Pancreas (tissue), 10 donors: ENCODE measurements around the gene MSI2. TPM values are rescaled to one million over a fixed set of nuclear protein-coding genes. Genes with fewer than 3 reads are reported as not detected.

Experiments used
- ATAC-seq, 4 donors: fragments of 200-7000 bp; cut with Tn5 transposase; one replicate each; pipeline versions ENCODE4 v1.8.0 to v1.9.1; 2020; ENCODE audit warnings: mild to moderate bottlenecking in 4 of 4, moderate library complexity in 4 of 4
- DNase-seq, 6 donors: peaks; one replicate each; pipeline ENCODE4 v3.0.0-alpha.2; 2020
- FAIRE-seq: peaks from 2 replicates; lab custom pipeline; 2012; peaks lifted over from hg19 to GRCh38; lab: Jason Lieb, UNC
- H3K27ac ChIP-seq, 4 donors: fragments of 200-600 bp; sonication (generic); 1 replicate in 3 of 4; 2 replicates in 1 of 4; pipeline versions ENCODE4 v1.5.0 to v1.8.0; 2020
- H3K27me3 ChIP-seq, 4 donors: fragments of 200-600 bp; one replicate each; pipeline ENCODE4 v1.8.0; 2021
- H3K36me3 ChIP-seq, 3 donors: fragments of 200-600 bp; sonication (generic) in 1 of 3; one replicate each; pipeline versions ENCODE4 v1.5.0 to v1.8.0; 2020 to 2021
- H3K4me1 ChIP-seq, 3 donors: fragments of 200-600 bp; one replicate each; pipeline ENCODE4 v1.8.0; 2021
- H3K4me3 ChIP-seq, 4 donors: fragments of 200-600 bp; sonication (generic) in 2 of 4; one replicate each; pipeline versions ENCODE4 v1.5.0 to v1.8.0; 2020 to 2021
- H3K9me3 ChIP-seq, 4 donors: fragments of 200-600 bp; one replicate each; pipeline ENCODE4 v1.8.0; 2021
- CTCF ChIP-seq, 4 donors: fragments of 200-600 bp; sonication (generic) in 3 of 4; IDR thresholded peaks; one replicate each; pipeline versions ENCODE4 v1.5.0 to v1.8.0; 2021; ENCODE audit warnings: antibody characterized with exemption in 4 of 4
- WGBS, 2 donors: extraction: QIAGEN DNeasy Blood & Tissue Kit; methylation state at CpG; one replicate each; pipeline ENCODE4 v1.1.7; 2013; 5-methylcytosine and 5-hydroxymethylcytosine counted together
- intact Hi-C, 3 donors: fragments of 100-400 bp; cut with DNase I; formaldehyde crosslinking; loops; one replicate each; pipeline versions ENCODE4 v1.11.1 to v1.14.2; 2022
- polyA plus RNA-seq, 2 donors: library from polyadenylated mRNA; stranded (reverse); fragments of 200-250 nt; gene quantifications; one replicate each; pipeline ENCODE4 v1.2.3, GENCODE V29; 2013
- total RNA-seq, 6 donors: library from RNA; stranded (reverse); fragmentation: NEBNext Ultra II Directional in 4 of 6; extraction: Animal tissue kit (Norgen Biotek cat#: 25700) in 4 of 6; gene quantifications; one replicate each; pipeline versions ENCODE4 v1.2.1 to v1.2.4, GENCODE V29; 2021 to 2023
- donor health status: healthy with polysubstance abuse.
- donor health status: DM: no; HTN: no; CAD: no; lungs with moderate emphysema.
- donor health status: DM: no; HTN: no; CAD: no.
- donor health status: control.
- donor health status: control.
- donor health status: Bipolar disorder and iron deficiency.
- donor health status: DM: yes; HTN: yes; CAD: no.
- donor health status: DM: no; HTN: no; CAD: no.
- donor health status: DM: no; HTN: no; CAD: no.
- donor health status: DM: yes; HTN: yes; CAD: no.

MSI2 gene
- total and polyA plus RNA-seq, 8 donors, result 10.4 to 48.9 (median 30.1) TPM

GRCh38 chr17:57715981-57716380, 459.7 kb downstream of the MSI2 start:
- H3K4me1 ChIP-seq, result no peaks in the 10 kb centered on the region
- H3K9me3 ChIP-seq, result no peaks in the 10 kb centered on the region
- no peak for ATAC-seq
- TF ChIP-seq CTCF (IDR thresholded peaks at IDR 0.05), result no peak
- intact Hi-C loops, result no loop called here
- WGBS, 2 donors, result 69 to 77% methylated on average over 1 of the region's 1 CpG
- DNase-seq, result no peak
- FAIRE-seq, result no peak
- H3K36me3 ChIP-seq, result no peaks in the 10 kb centered on the region
- no peaks in the 10 kb centered on the region for H3K27me3 ChIP-seq
- H3K27ac ChIP-seq, result no peak overlapping the region
- no peak overlapping the region for H3K4me3 ChIP-seq

- intact Hi-C loops, result no loop called here
- 61 to 73% methylated on average over 8 of the region's 8 CpGs for WGBS, 2 donors
- Histone ChIP-seq H3K36me3 (no peaks in the 10 kb centered on the region), H3K27me3 (no peaks in the 10 kb centered on the region), H3K4me1 (no peaks in the 10 kb centered on the region), H3K4me3 (no peak overlapping the region), H3K9me3 (no peaks in the 10 kb centered on the region), H3K27ac (no peak overlapping the region)
- FAIRE-seq (no peak), ATAC-seq (no peak), DNase-seq (no peak)
- no peak for TF ChIP-seq CTCF (IDR thresholded peaks at IDR 0.05)
These were observed 462.6 kb downstream of the MSI2 start for GRCh38 chr17:57718878-57719277.

DNA sequence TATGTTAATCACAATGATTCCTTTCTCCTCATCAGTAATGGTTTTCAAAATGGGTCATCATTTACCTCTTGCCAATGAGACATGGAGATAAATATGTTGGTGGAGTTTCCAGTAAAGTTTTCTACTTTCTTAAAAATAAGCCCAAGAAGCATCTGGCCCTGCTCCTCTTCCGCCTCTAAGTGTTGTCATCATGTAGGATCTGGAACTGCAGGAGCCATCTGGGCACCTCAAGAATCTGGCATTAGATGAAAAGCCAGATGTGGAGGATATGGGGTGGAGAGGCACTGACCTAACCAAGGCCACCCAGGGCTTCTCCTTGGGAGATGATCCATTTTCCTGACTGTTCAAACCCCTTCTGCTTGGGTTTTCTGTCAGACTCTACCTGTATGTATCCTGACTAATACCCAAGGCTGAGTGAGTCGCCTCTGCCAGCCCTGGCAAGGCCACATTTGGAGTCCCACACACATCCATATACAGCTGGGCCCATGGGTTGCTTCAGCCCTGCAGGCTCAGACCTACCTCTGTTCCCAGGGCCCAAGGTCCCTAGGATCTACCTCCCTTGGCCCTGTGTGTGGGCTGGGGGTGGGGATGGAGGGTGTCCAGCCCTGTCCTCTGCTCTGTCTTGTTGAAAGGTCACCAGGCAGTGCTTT, 464.2 kb downstream of the MSI2 start:
- H3K36me3 ChIP-seq, result no peaks in the 10 kb centered on the region
- H3K9me3 ChIP-seq, result no peaks in the 10 kb centered on the region
- intact Hi-C loops, result no loop called here
- WGBS, 2 donors, result 78 to 80% methylated on average over 2 of the region's 2 CpGs
- no peaks in the 10 kb centered on the region for H3K4me1 ChIP-seq
- H3K27ac ChIP-seq, result no peak overlapping the region
- no peak for FAIRE-seq
- no peak for ATAC-seq
- no peak overlapping the region for H3K4me3 ChIP-seq
- TF ChIP-seq CTCF (IDR thresholded peaks at IDR 0.05), result no peak
- no peak for DNase-seq
- H3K27me3 ChIP-seq, result no peaks in the 10 kb centered on the region

- 86 to 95% methylated on average over 3 of the region's 3 CpGs for WGBS, 2 donors
- FAIRE-seq (no peak), ATAC-seq (no peak)
These were observed 465.8 kb downstream of the MSI2 start for GRCh38 chr17:57721967-57722703.

More at GRCh38 chr17:57721967-57722703, 465.8 kb downstream of the MSI2 start:
- no peaks in the 10 kb centered on the region for H3K27me3 ChIP-seq
- H3K36me3 ChIP-seq, result no peaks in the 10 kb centered on the region
- no peaks in the 10 kb centered on the region for H3K9me3 ChIP-seq
- no peak overlapping the region for H3K4me3 ChIP-seq
- no peak overlapping the region for H3K27ac ChIP-seq
- no peaks in the 10 kb centered on the region for H3K4me1 ChIP-seq
- TF ChIP-seq CTCF (IDR thresholded peaks at IDR 0.05), result no peak
- intact Hi-C loops, result no loop called here
- no peak for DNase-seq
